Esophagus muscularis mucosa (tissue), 4 donors: Measurements from ENCODE around the gene IGDCC3. TPM values are rescaled to one million over a fixed set of nuclear protein-coding genes. Genes with fewer than 3 reads are reported as not detected.

ENCODE experiments used
- DNase-seq: peaks from one replicate; pipeline ENCODE4 v3.0.0-alpha.2; 2017; ENCODE audit errors: extremely low spot score
- H3K27ac ChIP-seq, 4 donors: fragments of 200-600 bp; sonication (generic); replicated peaks in 1 of 4; 1 replicate in 3 of 4; 2 replicates in 1 of 4; pipeline ENCODE4 v1.5.1; 2016 to 2019; ENCODE audit warnings: mild to moderate bottlenecking in 1 of 4
- H3K27me3 ChIP-seq, 4 donors: fragments of 200-600 bp; sonication (generic); one replicate each; pipeline versions ENCODE4 v1.5.1 to v1.6.0; 2016 to 2019
- H3K36me3 ChIP-seq, 4 donors: fragments of 200-600 bp; sonication (generic); one replicate each; pipeline ENCODE4 v1.5.1; 2016 to 2019
- H3K4me1 ChIP-seq, 4 donors: fragments of 200-600 bp; sonication (generic); one replicate each; pipeline ENCODE4 v1.5.1; 2016 to 2019
- H3K4me3 ChIP-seq, 4 donors: fragments of 200-600 bp; sonication (generic); 1 replicate in 2 of 4; 2 replicates in 2 of 4; pipeline ENCODE4 v1.5.1; 2016 to 2019; ENCODE audit warnings: mild to moderate bottlenecking in 4 of 4, moderate library complexity in 1 of 4
- H3K9me3 ChIP-seq, 4 donors: fragments of 200-600 bp; sonication (generic); 1 replicate in 3 of 4; 2 replicates in 1 of 4; pipeline ENCODE4 v1.5.1; 2016 to 2019
- EP300 ChIP-seq: sonication (generic); formaldehyde crosslinking; IDR thresholded peaks from one replicate; pipeline ENCODE4 v1.6.1; 2017; ENCODE audit warnings: antibody characterized with exemption
- POLR2A ChIP-seq: fragments of 450-650 bp; IDR thresholded peaks from one replicate; pipeline ENCODE4 v1.6.1; 2017; ENCODE audit warnings: antibody characterized with exemption, moderate library complexity, mild to moderate bottlenecking, low read depth
- POLR2AphosphoS5 ChIP-seq, 2 donors: sonication (generic); formaldehyde crosslinking; IDR thresholded peaks; one replicate each; pipeline ENCODE4 v1.6.1; 2017; ENCODE audit warnings: antibody characterized with exemption in 2 of 2
- WGBS: methylation state at CpG from one replicate; pipeline ENCODE4 v1.1.5; 2018; 5-methylcytosine and 5-hydroxymethylcytosine counted together
- intact Hi-C: fragments of 100-400 bp; cut with DNase I; formaldehyde crosslinking; loops from one replicate; pipeline ENCODE4 v1.15.1; 2023
- total RNA-seq, 4 donors: library from RNA; depleted of rRNA; stranded (reverse); fragments of >200 nt; gene quantifications; one replicate each; pipeline versions ENCODE4 v1.1.0 to v1.2.1, GENCODE V29; 2016
- TF ChIP-seq, protein P1 (sequence below), 3 experiments: fragments of 200-600 bp in 2 of 3; fragments of 450-650 bp in 1 of 3; sonication (generic) in 2 of 3; IDR thresholded peaks; one replicate each; pipeline ENCODE4 v1.5.1; 2017 to 2019; ENCODE audit warnings: antibody characterized with exemption in 3 of 3, mild to moderate bottlenecking in 2 of 3, moderate library complexity in 1 of 3

IGDCC3 gene
- total RNA-seq, 4 donors from 2014 or later: 0.17 TPM; not detected in 3

DNA sequence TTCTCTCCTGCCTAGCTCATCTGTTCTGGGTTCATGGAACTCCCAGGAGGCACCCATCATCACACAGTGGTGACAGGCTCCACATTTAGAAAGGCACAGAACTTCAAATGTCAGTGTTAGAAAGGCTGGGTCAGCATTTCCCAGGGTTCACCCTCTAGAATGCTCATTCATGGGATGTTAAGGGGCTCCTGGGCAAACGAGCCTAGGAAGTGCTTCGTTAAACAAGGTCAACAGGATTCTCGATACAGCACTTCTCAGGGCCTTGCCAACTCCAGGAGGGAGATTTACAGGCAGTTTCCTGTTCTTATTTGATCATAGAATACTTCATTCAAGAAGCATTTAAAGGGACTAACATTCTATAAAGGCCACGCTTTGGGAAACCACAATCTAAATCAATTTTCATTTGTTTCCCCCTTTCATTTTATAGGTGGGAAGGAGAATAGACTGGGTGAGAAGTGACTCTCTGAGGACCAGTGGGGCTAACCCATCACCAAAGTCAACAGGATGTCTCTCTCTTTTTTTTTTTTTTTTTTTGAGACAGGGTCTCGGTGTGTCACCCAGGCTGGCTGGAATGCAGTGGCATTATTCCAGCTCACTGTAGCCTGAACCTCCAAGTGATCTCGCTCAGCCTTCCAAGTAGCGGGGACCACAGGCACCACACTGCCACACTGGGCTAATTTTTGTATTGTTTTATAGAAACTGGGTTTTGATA, 30.7 kb upstream of the IGDCC3 start:
- no peak for TF ChIP-seq POLR2A
- TF ChIP-seq, protein P1, sequence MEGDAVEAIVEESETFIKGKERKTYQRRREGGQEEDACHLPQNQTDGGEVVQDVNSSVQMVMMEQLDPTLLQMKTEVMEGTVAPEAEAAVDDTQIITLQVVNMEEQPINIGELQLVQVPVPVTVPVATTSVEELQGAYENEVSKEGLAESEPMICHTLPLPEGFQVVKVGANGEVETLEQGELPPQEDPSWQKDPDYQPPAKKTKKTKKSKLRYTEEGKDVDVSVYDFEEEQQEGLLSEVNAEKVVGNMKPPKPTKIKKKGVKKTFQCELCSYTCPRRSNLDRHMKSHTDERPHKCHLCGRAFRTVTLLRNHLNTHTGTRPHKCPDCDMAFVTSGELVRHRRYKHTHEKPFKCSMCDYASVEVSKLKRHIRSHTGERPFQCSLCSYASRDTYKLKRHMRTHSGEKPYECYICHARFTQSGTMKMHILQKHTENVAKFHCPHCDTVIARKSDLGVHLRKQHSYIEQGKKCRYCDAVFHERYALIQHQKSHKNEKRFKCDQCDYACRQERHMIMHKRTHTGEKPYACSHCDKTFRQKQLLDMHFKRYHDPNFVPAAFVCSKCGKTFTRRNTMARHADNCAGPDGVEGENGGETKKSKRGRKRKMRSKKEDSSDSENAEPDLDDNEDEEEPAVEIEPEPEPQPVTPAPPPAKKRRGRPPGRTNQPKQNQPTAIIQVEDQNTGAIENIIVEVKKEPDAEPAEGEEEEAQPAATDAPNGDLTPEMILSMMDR (IDR thresholded peaks at IDR 0.05): no peak
- no peak for TF ChIP-seq POLR2AphosphoS5 (IDR thresholded peaks at IDR 0.05)
- no peak for TF ChIP-seq EP300
- WGBS: 64% methylated on average over 7 of the region's 7 CpGs
- no peak overlapping the region for H3K27ac ChIP-seq
- H3K4me3 ChIP-seq: no peak overlapping the region
- H3K36me3 ChIP-seq: no peaks in the 10 kb centered on the region
- intact Hi-C loops: no loop called here
- H3K9me3 ChIP-seq: no peaks in the 10 kb centered on the region
- DNase-seq: no peak
- no peaks in the 10 kb centered on the region for H3K4me1 ChIP-seq
- H3K27me3 ChIP-seq: peaks cover 0 to 12% (median 0%) of the 10 kb centered on the region in 4 donors

DNA sequence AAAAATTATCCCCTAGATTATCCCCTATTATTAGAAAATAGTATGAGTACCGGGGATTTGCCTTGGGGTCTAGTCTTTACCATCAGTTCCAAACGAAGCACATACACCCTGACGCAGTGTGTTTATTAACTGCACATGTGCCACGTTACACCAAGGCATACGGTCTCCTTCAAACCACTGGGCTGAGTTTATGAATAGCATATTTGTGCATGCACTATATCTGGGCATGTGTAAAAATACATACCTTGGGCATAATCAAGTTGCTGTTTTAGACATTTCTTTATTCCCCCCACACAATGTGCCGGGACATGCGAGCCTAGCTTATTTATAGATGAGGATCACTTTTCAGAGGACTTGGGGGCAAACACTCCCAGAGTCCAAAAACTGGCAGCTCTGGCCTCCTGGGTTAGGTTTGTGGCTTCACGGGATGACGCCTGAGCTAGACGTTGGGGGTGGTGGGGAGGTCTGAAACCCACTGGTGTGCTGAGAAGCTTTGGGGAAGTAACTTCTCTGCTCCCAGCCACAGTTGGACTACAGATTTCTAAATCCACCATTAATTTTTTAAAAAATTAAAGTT, 28.7 kb upstream of the IGDCC3 start:
- no peaks in the 10 kb centered on the region for H3K9me3 ChIP-seq
- DNase-seq: no peak
- no peaks in the 10 kb centered on the region for H3K36me3 ChIP-seq
- no peak overlapping the region for H3K4me3 ChIP-seq
- 74% methylated on average over 10 of the region's 10 CpGs for WGBS
- intact Hi-C loops: no loop called here
- H3K27ac ChIP-seq: no peak overlapping the region
- peaks cover 0 to 2% (median under 1%) of the 10 kb centered on the region in 4 donors for H3K4me1 ChIP-seq
- TF ChIP-seq POLR2AphosphoS5 (IDR thresholded peaks at IDR 0.05): no peak
- TF ChIP-seq POLR2A: no peak
- TF ChIP-seq EP300: no peak
- peaks cover 0 to 24% (median 0%) of the 10 kb centered on the region in 4 donors for H3K27me3 ChIP-seq

DNA sequence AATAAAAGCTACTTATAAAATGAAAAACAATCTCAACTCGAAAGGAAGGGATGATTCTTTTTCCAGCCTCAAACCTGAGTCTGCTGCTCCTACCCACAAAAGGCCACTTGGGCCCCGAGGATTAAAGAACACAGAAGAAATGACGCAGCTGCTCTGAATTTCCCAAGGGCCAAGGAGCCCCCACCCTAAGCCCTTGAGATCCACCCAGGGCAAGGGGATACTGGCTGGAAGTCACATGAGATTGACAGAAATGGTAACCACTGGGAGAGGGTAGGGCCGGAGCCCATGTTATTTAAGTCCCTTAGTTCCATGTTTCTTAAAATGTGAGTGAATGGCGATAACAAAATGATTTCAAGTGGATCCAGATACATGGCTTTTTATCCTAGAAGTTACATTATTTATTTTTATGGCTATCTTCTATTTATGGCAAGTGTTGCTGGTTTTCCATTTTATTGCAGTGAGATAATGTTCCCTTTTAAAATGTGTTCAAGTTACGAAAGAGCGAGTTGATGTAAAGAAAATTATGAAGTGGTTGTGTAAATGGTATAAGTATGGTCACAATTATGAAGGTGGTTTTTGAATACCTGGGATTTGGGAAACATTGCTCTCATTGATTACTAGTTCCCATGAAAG, 28.1 kb upstream of the IGDCC3 start:
- no peak overlapping the region for H3K4me3 ChIP-seq
- intact Hi-C loops: no loop called here
- WGBS: 80% methylated on average over 7 of the region's 7 CpGs
- H3K27me3 ChIP-seq: peaks cover 0 to 28% (median 0%) of the 10 kb centered on the region in 4 donors
- TF ChIP-seq, protein P1 (IDR thresholded peaks at IDR 0.05): no peak
- TF ChIP-seq POLR2AphosphoS5 (IDR thresholded peaks at IDR 0.05): no peak
- TF ChIP-seq POLR2A: no peak
- no peak for TF ChIP-seq EP300
- H3K4me1 ChIP-seq: peaks cover 0 to 8% (median 2%) of the 10 kb centered on the region in 4 donors
- H3K27ac ChIP-seq: no peak overlapping the region
- H3K36me3 ChIP-seq: no peaks in the 10 kb centered on the region
- no peak for DNase-seq
- H3K9me3 ChIP-seq: no peaks in the 10 kb centered on the region

DNA sequence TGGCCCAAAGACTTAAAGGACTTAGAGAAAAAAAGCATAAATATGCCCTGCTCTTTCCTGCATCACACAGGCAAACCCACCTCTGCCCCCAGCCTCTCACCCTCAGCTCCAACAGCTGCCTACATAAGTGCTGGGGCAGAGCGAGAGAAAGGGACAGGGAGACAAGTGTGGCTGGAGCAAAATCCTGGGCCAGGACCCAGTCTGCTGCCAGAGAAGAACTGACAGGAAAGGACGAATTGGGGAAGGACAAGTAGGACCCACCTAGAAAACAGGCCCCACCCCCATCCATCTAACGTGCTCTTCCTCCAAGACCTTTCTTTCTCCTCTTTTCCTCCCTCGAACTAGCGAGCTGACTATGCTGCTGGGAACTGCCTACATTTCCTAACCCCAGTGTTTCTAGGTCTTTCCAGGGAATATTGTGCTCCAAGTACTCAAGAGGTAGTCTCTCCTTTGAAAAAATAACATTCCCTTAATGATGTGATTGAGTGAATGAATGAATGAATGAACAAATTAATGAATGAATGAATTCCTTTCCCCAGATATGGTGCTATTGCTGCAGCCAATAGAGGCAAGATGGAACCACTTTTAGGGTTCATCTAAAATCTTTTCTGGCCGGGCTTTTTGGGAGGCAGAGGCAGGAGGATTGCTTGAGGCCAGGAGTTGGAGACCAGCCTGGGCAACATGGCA, 26.5 kb upstream of the IGDCC3 start:
- intact Hi-C loops: no loop called here
- H3K4me3 ChIP-seq: no peak overlapping the region
- TF ChIP-seq EP300 (no peak), POLR2A (no peak), POLR2AphosphoS5 (IDR thresholded peaks at IDR 0.05) (no peak)
- TF ChIP-seq, protein P1 (IDR thresholded peaks at IDR 0.05): no peak
- no peaks in the 10 kb centered on the region for H3K9me3 ChIP-seq
- WGBS: 87% methylated on average over 6 of the region's 6 CpGs
- no peak for DNase-seq
- peaks cover 0 to 21% (median 0%) of the 10 kb centered on the region in 4 donors for H3K27me3 ChIP-seq
- peaks cover 0 to 8% (median 4%) of the 10 kb centered on the region in 4 donors for H3K4me1 ChIP-seq
- H3K36me3 ChIP-seq: no peaks in the 10 kb centered on the region
- no peak overlapping the region for H3K27ac ChIP-seq
